HEK293 (cell line): ENCODE measurements around the gene PDE2A.

Experiments
- GLI2 ChIP-seq: fragments of 450-650 bp; formaldehyde crosslinking; IDR thresholded peaks from 2 replicates; pipeline ENCODE4; 2017; ENCODE audit warnings: missing biosample characterization, missing genetic modification characterization, low read depth, borderline replicate concordance
- YY1 ChIP-seq: fragments of 450-650 bp; formaldehyde crosslinking; IDR thresholded peaks from 2 replicates; pipeline ENCODE4 v1.5.1; 2018; ENCODE audit warnings: missing biosample characterization, missing genetic modification characterization
- ZNF202 ChIP-seq: fragments of 450-650 bp; formaldehyde crosslinking; IDR thresholded peaks from 2 replicates; pipeline ENCODE4 v1.5.1; 2016; ENCODE audit warnings: missing biosample characterization, missing genetic modification characterization, borderline replicate concordance
- ZNF324 ChIP-seq: fragments of 450-650 bp; formaldehyde crosslinking; IDR thresholded peaks from 2 replicates; pipeline ENCODE4 v1.5.1; 2016; ENCODE audit warnings: missing biosample characterization, missing genetic modification characterization
- ZNF843 ChIP-seq: fragments of 450-650 bp; formaldehyde crosslinking; IDR thresholded peaks from 2 replicates; pipeline ENCODE4 v1.5.1; 2016; ENCODE audit warnings: missing biosample characterization, missing genetic modification characterization
- ZSCAN16 ChIP-seq: fragments of 450-650 bp; formaldehyde crosslinking; IDR thresholded peaks from 2 replicates; pipeline ENCODE4 v1.5.1; 2016; ENCODE audit warnings: missing biosample characterization, missing genetic modification characterization
- TF ChIP-seq, protein P1 (sequence below): fragments of 450-650 bp; formaldehyde crosslinking; IDR thresholded peaks from 2 replicates; pipeline ENCODE4 v1.5.1; 2016; ENCODE audit warnings: missing biosample characterization, missing genetic modification characterization
- TF ChIP-seq, protein P2 (sequence below): fragments of 450-650 bp; formaldehyde crosslinking; IDR thresholded peaks from 2 replicates; pipeline ENCODE4 v1.5.1; 2017; ENCODE audit warnings: missing biosample characterization, missing genetic modification characterization
- TF ChIP-seq, protein P3 (sequence below): fragments of 450-650 bp; formaldehyde crosslinking; optimal IDR thresholded peaks from 2 replicates; pipeline ENCODE3; 2016; ENCODE audit warnings: missing biosample characterization, mild to moderate bottlenecking, missing genetic modification characterization

DNA sequence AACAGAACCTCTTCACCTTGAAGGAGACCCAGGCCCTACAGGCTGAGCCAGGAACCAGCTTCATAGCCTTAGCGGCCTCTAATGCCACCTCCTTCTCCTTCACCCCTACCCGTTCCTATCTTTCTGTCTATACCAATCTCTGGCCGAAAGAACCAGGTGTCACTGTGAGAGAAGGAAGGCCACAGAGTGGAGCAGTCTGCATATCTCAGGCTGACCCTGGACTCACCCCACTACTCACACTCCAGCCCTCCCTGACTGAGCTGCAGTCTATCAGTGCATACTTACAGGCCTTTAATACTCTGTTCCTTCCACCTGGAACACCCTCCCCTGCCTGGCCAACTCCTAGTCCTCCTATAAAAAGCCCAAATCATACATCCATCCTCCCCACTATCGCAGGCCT, 45.3 kb upstream of the PDE2A start:
- TF ChIP-seq, protein P1, sequence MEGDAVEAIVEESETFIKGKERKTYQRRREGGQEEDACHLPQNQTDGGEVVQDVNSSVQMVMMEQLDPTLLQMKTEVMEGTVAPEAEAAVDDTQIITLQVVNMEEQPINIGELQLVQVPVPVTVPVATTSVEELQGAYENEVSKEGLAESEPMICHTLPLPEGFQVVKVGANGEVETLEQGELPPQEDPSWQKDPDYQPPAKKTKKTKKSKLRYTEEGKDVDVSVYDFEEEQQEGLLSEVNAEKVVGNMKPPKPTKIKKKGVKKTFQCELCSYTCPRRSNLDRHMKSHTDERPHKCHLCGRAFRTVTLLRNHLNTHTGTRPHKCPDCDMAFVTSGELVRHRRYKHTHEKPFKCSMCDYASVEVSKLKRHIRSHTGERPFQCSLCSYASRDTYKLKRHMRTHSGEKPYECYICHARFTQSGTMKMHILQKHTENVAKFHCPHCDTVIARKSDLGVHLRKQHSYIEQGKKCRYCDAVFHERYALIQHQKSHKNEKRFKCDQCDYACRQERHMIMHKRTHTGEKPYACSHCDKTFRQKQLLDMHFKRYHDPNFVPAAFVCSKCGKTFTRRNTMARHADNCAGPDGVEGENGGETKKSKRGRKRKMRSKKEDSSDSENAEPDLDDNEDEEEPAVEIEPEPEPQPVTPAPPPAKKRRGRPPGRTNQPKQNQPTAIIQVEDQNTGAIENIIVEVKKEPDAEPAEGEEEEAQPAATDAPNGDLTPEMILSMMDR (tag by site-specific recombination) = no peak
- TF ChIP-seq, protein P2, sequence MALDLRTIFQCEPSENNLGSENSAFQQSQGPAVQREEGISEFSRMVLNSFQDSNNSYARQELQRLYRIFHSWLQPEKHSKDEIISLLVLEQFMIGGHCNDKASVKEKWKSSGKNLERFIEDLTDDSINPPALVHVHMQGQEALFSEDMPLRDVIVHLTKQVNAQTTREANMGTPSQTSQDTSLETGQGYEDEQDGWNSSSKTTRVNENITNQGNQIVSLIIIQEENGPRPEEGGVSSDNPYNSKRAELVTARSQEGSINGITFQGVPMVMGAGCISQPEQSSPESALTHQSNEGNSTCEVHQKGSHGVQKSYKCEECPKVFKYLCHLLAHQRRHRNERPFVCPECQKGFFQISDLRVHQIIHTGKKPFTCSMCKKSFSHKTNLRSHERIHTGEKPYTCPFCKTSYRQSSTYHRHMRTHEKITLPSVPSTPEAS (tag by site-specific recombination) = no peak
- TF ChIP-seq, protein P3, sequence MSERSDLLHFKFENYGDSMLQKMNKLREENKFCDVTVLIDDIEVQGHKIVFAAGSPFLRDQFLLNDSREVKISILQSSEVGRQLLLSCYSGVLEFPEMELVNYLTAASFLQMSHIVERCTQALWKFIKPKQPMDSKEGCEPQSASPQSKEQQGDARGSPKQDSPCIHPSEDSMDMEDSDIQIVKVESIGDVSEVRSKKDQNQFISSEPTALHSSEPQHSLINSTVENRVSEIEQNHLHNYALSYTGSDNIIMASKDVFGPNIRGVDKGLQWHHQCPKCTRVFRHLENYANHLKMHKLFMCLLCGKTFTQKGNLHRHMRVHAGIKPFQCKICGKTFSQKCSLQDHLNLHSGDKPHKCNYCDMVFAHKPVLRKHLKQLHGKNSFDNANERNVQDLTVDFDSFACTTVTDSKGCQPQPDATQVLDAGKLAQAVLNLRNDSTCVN = no peak
- TF ChIP-seq ZNF324 (tag by site-specific recombination) = no peak
- no peak for TF ChIP-seq YY1 (tag by site-specific recombination)
- TF ChIP-seq ZSCAN16 (tag by site-specific recombination) = no peak
- no peak for TF ChIP-seq ZNF843
- TF ChIP-seq ZNF202 (tag by site-specific recombination) = no peak
- no peak for TF ChIP-seq GLI2 (tag by site-specific recombination)
